NCI-H526 (cell line): ENCODE measurements around the gene IGSF8.
A peak's percentile ranks its signal among the peaks of the same experiment; 100 is the strongest.
"Not testable (repeated sequence)": the region's sequence is repeated elsewhere in the genome, so short reads cannot be mapped to it uniquely, and the experiment has no call there.

Experiments used
- DNase-seq, 2 experiments: peaks; one replicate each; lab custom pipeline; 2025; lab: John Stamatoyannopoulos, UW

The IGSF8 gene

GRCh38 chr1:160126342-160126741 is 27.9 kb upstream of the IGSF8 start:
- DNase-seq: not testable (repeated sequence)

- no peak for DNase-seq
Measured at GRCh38 chr1:160125746-160126145, 27.3 kb upstream of the IGSF8 start.

GRCh38 chr1:160124705-160125478 is 26.5 kb upstream of the IGSF8 start:
- no peak for DNase-seq

GRCh38 chr1:160123726-160124125 is 25.3 kb upstream of the IGSF8 start:
- DNase-seq: no peak

- no peak for DNase-seq
Measured at GRCh38 chr1:160122978-160123495, 24.6 kb upstream of the IGSF8 start.

GRCh38 chr1:160121388-160121787 is 23.0 kb upstream of the IGSF8 start:
- no peak for DNase-seq

GRCh38 chr1:160120797-160121196 is 22.4 kb upstream of the IGSF8 start:
- DNase-seq: no peak

- no peak for DNase-seq
Measured at GRCh38 chr1:160118928-160119327, 20.5 kb upstream of the IGSF8 start.

GRCh38 chr1:160117709-160118183 is 19.3 kb upstream of the IGSF8 start:
- no peak for DNase-seq

GRCh38 chr1:160117300-160117699 is 18.9 kb upstream of the IGSF8 start:
- DNase-seq: no peak

GRCh38 chr1:160116283-160117147 is 18.1 kb upstream of the IGSF8 start:
- peak in 1 of 2 experiments; percentile 35 for DNase-seq

- no peak for DNase-seq
Measured at GRCh38 chr1:160115545-160116282, 17.3 kb upstream of the IGSF8 start, which contains the start of gene ATP1A2. TSS of gene ATP1A2 (plus strand) at chr1:160115759. CDS start at chr1:160115862, 103 bp downstream.

- DNase-seq: no peak
Measured at GRCh38 chr1:160114085-160114484, 15.7 kb upstream of the IGSF8 start.

- DNase-seq: no peak
Measured at GRCh38 chr1:160113407-160113806, 15.0 kb upstream of the IGSF8 start.

GRCh38 chr1:160112357-160112756 is 13.9 kb upstream of the IGSF8 start:
- no peak for DNase-seq

GRCh38 chr1:160111462-160111861 is 13.0 kb upstream of the IGSF8 start:
- not testable (repeated sequence) for DNase-seq

- DNase-seq: no peak
Measured at GRCh38 chr1:160109686-160110085, 11.3 kb upstream of the IGSF8 start.

GRCh38 chr1:160108888-160109662 is 10.7 kb upstream of the IGSF8 start:
- DNase-seq: peak in 1 of 2 experiments; percentile 36

- DNase-seq: no peak
Measured at GRCh38 chr1:160107512-160107911, 9.1 kb upstream of the IGSF8 start.

GRCh38 chr1:160105155-160105554 is 6.7 kb upstream of the IGSF8 start:
- no peak for DNase-seq

- no peak for DNase-seq
Measured at GRCh38 chr1:160104486-160104885, 6.1 kb upstream of the IGSF8 start.
